Prostate gland (tissue), 2 donors: Measurements from ENCODE around the gene SYNE1. TPM values are rescaled to one million over a fixed set of nuclear protein-coding genes. Genes with fewer than 3 reads are reported as not detected.

Experiments used
- DNase-seq: peaks from one replicate; pipeline ENCODE4 v3.0.0-alpha.2; 2019; ENCODE audit warnings: low spot score
- H3K27ac ChIP-seq, 2 donors: fragments of 200-600 bp; sonication (generic); 2 replicates each; pipeline ENCODE4 v1.5.1; 2017 to 2019
- H3K27me3 ChIP-seq: fragments of 200-600 bp; sonication (generic); replicated peaks from 2 replicates; pipeline ENCODE4 v1.5.1; 2019; ENCODE audit not compliant: insufficient read depth
- H3K36me3 ChIP-seq, 2 donors: fragments of 200-600 bp; sonication (generic); 1 replicate in 1 of 2; 2 replicates in 1 of 2; pipeline versions ENCODE4 v1.5.1 to v1.8.1; 2017 to 2019
- H3K4me1 ChIP-seq: fragments of 200-600 bp; sonication (generic); replicated peaks from 2 replicates; pipeline ENCODE4 v1.5.1; 2019
- H3K4me3 ChIP-seq, 2 donors: fragments of 200-600 bp; sonication (generic); 2 replicates each; pipeline ENCODE4 v1.5.1; 2017 to 2019
- H3K9me3 ChIP-seq: fragments of 200-600 bp; sonication (generic); 2 replicates; pipeline ENCODE4 v1.5.1; 2017
- CTCF ChIP-seq, 4 experiments: fragments of 200-600 bp in 2 of 4; fragments of 450-650 bp in 2 of 4; sonication (generic) in 2 of 4; IDR thresholded peaks; 1 replicate in 3 of 4; 2 replicates in 1 of 4; pipeline ENCODE4 v1.5.1; 2016 to 2019; ENCODE audit warnings: antibody characterized with exemption in 4 of 4, mild to moderate bottlenecking in 2 of 4, moderate library complexity in 2 of 4
- POLR2A ChIP-seq: fragments of 450-650 bp; IDR thresholded peaks from one replicate; pipeline ENCODE4 v1.6.1; 2016; ENCODE audit warnings: antibody characterized with exemption, mild to moderate bottlenecking
- POLR2AphosphoS5 ChIP-seq: sonication (generic); formaldehyde crosslinking; IDR thresholded peaks from one replicate; pipeline ENCODE4 v1.6.1; 2017; ENCODE audit warnings: antibody characterized with exemption
- WGBS: methylation state at CpG from one replicate; pipeline ENCODE4 v1.1.5; 2018; 5-methylcytosine and 5-hydroxymethylcytosine counted together
- intact Hi-C: fragments of 100-400 bp; cut with DNase I; formaldehyde crosslinking; loops from one replicate; pipeline ENCODE4 v1.14.2; 2022
- total RNA-seq, 2 donors: library from RNA; depleted of rRNA; stranded (reverse); fragments of >200 nt; gene quantifications; one replicate each; pipeline ENCODE4 v1.1.0, GENCODE V29; 2016

The SYNE1 gene
- total RNA-seq, 2 donors from 2014 or later: 36.5 to 154 TPM

- no peaks in the 10 kb centered on the region for H3K4me1 ChIP-seq
- no peak for TF ChIP-seq CTCF (IDR thresholded peaks at IDR 0.05)
- no peak for TF ChIP-seq POLR2AphosphoS5
- TF ChIP-seq POLR2A: no peak
- no peaks in the 10 kb centered on the region for H3K9me3 ChIP-seq
- H3K27ac ChIP-seq: no peak overlapping the region
- H3K36me3 ChIP-seq: no peaks in the 10 kb centered on the region
- no peak overlapping the region for H3K4me3 ChIP-seq
- intact Hi-C loops: no loop called here
- DNase-seq: no peak
- 90% methylated on average over 6 of the region's 6 CpGs for WGBS
- H3K27me3 ChIP-seq: no peaks in the 10 kb centered on the region
These were observed 283.7 kb downstream of the SYNE1 start for GRCh38 chr6:152353440-152353839.

- H3K4me1 ChIP-seq: no peaks in the 10 kb centered on the region
- intact Hi-C loops: no loop called here
- 72% methylated on average over 5 of the region's 5 CpGs for WGBS
- H3K9me3 ChIP-seq: no peaks in the 10 kb centered on the region
- DNase-seq: no peak
- H3K27me3 ChIP-seq: no peaks in the 10 kb centered on the region
- no peak for TF ChIP-seq POLR2AphosphoS5
- TF ChIP-seq CTCF (IDR thresholded peaks at IDR 0.05): no peak
- TF ChIP-seq POLR2A: no peak
- H3K36me3 ChIP-seq: no peaks in the 10 kb centered on the region
- H3K4me3 ChIP-seq: no peak overlapping the region
- no peak overlapping the region for H3K27ac ChIP-seq
These were observed 285.4 kb downstream of the SYNE1 start for GRCh38 chr6:152351742-152352141.

- DNase-seq: no peak
- intact Hi-C loops: no loop called here
These were observed 286.1 kb downstream of the SYNE1 start for GRCh38 chr6:152351110-152351509.

GRCh38 chr6:152348116-152348515 is 289.0 kb downstream of the SYNE1 start:
- TF ChIP-seq CTCF (IDR thresholded peaks at IDR 0.05) (no peak), POLR2A (no peak), POLR2AphosphoS5 (no peak)
- intact Hi-C loops: no loop called here
- H3K36me3 ChIP-seq: no peaks in the 10 kb centered on the region

More at GRCh38 chr6:152351110-152351509, 286.1 kb downstream of the SYNE1 start:
- H3K36me3 ChIP-seq: no peaks in the 10 kb centered on the region
- H3K4me1 ChIP-seq: no peaks in the 10 kb centered on the region
- no peak overlapping the region for H3K4me3 ChIP-seq
- TF ChIP-seq POLR2AphosphoS5 (no peak), POLR2A (no peak)
- no peaks in the 10 kb centered on the region for H3K27me3 ChIP-seq
- no peaks in the 10 kb centered on the region for H3K9me3 ChIP-seq
- WGBS: 57% methylated on average over 2 of the region's 2 CpGs
- H3K27ac ChIP-seq: no peak overlapping the region

GRCh38 chr6:152343735-152344360 is 293.3 kb downstream of the SYNE1 start:
- no peak for DNase-seq
- H3K27me3 ChIP-seq: no peaks in the 10 kb centered on the region
- TF ChIP-seq CTCF (IDR thresholded peaks at IDR 0.05): no peak
- no peak for TF ChIP-seq POLR2AphosphoS5
- no peak for TF ChIP-seq POLR2A
- H3K4me1 ChIP-seq: no peaks in the 10 kb centered on the region
- H3K4me3 ChIP-seq: no peak overlapping the region
- H3K27ac ChIP-seq: no peak overlapping the region
- no peaks in the 10 kb centered on the region for H3K36me3 ChIP-seq
- 95% methylated on average over 9 of the region's 9 CpGs for WGBS
- intact Hi-C loops: no loop called here
- no peaks in the 10 kb centered on the region for H3K9me3 ChIP-seq

More at GRCh38 chr6:152348116-152348515, 289.0 kb downstream of the SYNE1 start:
- no peak overlapping the region for H3K4me3 ChIP-seq
- no peaks in the 10 kb centered on the region for H3K4me1 ChIP-seq
- 95% methylated on average over 6 of the region's 6 CpGs for WGBS
- no peak for DNase-seq
- H3K9me3 ChIP-seq: no peaks in the 10 kb centered on the region
- H3K27me3 ChIP-seq: no peaks in the 10 kb centered on the region
- no peak overlapping the region for H3K27ac ChIP-seq
